GM12801 (cell line): ENCODE measurements around the gene PTGIR.

Experiments
- TF ChIP-seq, protein P1 (sequence below): IDR thresholded peaks from one replicate; pipeline ENCODE4 v1.5.1; 2011; ENCODE audit warnings: control low read depth; ENCODE audit not compliant: insufficient read length; ENCODE audit errors: extremely low read depth

PTGIR gene

DNA sequence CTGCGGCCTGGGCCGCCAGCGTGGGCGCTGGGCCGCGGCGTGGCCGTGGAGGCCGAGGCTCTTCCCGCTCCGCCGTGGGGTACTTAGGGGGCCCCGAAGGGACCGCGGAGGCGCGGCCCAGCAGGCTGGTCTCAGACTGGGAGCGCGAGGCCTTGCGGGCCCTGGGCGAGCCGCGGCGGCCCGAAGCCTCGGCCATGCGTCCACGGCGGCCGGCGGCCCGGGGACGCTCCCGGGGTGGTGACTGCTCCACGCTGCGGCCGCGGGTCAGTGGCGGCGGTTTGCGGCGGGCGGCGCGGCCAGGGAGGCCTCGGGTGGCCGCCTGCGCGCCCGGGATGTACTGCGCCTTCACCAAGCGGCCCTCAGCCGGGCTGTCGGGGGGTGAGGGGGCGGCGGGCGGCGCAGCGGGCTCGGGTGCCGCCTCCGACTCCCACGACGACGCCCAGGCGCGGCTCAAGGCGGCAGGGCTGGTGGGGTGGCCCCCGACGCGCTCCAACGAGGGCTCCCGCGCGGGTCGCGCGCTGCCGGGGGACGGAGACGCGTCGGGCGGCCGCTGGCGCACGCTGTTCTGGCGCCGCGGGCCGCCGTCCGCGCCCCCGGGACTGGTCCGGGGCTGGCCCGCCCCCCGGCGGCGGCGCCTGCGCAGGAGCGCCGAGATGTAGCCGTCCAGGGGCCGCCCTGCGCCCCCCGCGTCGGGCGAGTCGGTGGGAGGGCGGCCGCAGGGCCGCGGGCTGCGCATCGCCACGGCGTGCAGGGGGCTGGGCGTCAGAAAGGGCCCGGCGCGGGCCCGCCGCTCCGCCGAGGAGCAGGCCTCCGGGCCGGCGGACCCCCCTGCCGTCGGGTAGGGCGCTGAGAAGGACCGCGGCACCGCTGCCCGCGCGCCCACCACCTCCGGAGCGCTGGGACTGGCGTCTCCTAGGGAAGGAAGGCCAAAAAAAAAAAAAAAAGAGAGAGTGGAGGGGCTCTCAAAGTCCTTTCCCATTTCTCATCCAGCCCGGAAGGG lies 24.4 kb upstream of the PTGIR start:
- TF ChIP-seq, protein P1, sequence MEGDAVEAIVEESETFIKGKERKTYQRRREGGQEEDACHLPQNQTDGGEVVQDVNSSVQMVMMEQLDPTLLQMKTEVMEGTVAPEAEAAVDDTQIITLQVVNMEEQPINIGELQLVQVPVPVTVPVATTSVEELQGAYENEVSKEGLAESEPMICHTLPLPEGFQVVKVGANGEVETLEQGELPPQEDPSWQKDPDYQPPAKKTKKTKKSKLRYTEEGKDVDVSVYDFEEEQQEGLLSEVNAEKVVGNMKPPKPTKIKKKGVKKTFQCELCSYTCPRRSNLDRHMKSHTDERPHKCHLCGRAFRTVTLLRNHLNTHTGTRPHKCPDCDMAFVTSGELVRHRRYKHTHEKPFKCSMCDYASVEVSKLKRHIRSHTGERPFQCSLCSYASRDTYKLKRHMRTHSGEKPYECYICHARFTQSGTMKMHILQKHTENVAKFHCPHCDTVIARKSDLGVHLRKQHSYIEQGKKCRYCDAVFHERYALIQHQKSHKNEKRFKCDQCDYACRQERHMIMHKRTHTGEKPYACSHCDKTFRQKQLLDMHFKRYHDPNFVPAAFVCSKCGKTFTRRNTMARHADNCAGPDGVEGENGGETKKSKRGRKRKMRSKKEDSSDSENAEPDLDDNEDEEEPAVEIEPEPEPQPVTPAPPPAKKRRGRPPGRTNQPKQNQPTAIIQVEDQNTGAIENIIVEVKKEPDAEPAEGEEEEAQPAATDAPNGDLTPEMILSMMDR: no peak

DNA sequence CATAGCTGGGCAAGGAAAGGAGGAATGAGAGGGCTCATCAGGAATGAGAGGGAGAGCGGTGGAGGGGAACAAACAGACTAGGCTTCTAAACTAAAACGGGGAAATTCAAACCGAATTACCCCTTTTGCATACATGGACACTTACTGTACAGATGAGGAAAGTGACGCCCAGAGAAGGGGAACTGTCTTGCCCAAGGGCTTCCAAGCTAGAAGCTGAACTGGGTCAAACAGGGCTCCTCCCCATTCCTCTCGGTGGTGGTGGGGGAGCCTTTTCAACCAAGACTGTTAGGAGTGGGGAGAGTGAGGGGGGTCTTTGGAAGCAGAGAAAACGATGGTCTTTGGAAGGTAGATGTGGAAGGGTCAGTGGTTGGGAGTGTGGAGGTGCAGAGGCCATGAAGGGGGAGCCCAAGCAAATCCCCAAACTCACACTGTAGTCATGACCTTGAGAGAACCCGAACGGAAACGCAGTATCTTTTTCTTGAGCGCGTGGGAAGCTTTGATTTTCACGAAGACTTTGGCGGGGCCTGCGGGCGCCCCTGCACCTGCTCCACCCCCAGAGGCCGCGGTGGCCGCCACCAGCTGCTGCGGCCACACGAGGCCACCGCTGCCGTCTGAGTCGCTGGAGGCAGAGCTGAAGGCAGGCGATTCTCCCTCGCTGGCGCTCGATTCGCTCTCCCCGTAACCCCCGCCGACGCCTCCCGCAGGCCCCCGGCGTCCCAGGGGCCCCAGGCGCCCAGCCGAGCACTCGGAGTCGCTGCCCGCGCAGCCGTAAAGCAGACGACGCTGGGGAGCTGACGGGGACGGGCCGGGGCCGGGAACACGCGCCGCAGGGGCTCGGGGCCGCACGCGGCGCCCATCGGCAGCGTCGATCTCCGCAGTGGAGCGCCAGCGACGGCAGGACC lies 23.4 kb upstream of the PTGIR start:
- TF ChIP-seq, protein P1: no peak

DNA sequence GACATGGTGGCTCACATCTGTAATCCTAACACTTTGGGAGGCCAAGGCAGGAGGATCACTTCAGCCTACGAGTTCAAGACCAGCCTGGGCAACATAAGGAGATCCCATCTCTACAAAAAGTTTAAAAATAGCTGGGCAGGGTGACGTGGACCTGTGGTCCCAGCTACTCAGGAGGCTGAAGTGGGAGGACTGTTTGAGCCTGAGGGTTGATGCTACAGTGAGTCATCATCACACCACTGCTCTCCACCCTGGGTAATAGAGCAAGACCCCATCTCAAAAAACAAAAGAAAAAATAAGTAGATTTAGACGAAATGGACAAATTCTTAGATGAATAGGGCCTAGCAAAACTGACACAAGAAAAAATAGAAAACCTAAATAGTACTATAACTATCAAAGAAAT lies 21.5 kb upstream of the PTGIR start:
- TF ChIP-seq, protein P1: no peak

DNA sequence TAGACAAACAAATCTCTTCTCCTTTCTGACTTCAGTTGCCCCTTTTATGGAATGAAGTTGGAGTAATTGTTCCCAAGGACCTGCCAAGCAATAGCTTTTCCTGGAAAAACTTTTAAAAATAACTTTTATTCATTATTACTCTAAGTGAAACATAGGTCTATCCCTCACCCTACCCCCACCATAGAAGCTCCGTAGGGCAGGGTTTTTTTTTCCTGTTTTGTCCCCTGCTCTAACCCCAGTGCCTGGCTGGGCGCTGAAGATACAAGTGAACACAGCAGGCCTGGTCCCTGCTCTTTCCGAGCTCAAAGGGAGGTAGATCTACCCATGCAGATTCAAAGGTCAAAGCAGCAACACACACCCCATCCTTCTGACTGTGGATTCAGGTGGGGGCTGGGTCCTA lies 19.8 kb upstream of the PTGIR start:
- TF ChIP-seq, protein P1: no peak

DNA sequence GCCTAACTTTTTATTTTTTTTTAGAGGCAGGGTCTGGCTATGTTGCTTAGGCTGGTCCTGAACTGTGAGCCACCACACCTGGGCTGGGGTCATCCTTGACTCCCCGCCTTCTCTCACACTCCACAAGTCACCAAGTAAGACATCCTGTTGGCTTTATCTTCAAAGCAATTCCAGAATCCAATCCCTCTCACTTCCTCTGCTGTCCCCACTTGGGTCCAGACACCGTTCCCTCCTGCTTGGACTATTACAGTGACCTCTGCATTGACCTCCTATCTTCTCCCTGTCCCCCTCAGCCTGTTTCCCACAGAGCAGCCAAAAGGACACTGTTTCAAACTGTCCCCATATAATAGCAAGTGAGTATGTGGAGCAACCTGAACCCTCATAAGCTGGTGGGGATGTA lies 15.8 kb upstream of the PTGIR start:
- TF ChIP-seq, protein P1: no peak

DNA sequence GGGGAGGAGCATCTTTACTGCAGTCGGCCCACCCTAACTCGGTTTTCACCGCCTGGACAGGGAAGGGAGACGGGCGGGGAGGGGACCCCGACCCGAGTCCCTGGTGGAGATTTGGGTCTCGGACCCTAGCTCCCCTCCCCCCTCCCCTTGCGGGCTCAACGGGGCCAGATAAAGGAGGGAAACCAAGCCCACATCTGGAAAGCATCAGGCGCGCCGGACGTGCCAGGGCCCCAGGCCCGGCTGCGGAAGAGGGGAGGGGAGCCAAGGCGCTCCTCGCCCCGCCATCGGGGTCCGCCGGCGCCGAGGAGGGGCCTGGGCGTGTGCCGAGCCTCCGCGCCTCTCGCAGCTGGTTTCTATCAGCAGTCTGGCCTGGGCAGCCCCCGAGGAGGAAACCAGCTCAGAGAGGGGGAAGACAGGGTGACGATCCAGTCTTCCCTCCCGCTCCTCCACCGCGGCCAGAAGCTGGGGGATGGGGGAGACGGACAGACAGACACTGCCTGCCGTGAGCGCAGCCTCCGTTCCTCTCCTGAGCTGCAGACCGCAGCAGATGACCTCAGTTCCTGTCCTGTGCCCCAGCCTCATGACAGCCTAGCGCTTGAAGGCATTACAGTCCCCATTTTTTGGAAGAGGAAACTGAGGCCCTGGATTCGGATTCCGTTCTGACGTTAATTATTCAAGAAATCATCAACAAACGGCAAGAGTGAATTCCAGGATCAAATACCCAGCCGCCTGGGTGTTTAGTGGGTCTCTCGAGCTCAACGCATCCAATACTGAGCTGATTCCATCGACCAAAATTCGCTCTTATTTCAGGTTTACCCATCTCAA lies 14.7 kb upstream of the PTGIR start:
- TF ChIP-seq, protein P1: no peak
